Fibroblast of gingiva (primary cell): ENCODE measurements around the gene MAGEB17.
"Not testable (repeated sequence)": the region's sequence is repeated elsewhere in the genome, so short reads cannot be mapped to it uniquely, and the experiment has no call there.

ENCODE experiments used
- DNase-seq: peaks from one replicate; pipeline ENCODE4 v3.0.0-alpha.2; 2011; ENCODE audit warnings: low read depth

MAGEB17 gene

DNA sequence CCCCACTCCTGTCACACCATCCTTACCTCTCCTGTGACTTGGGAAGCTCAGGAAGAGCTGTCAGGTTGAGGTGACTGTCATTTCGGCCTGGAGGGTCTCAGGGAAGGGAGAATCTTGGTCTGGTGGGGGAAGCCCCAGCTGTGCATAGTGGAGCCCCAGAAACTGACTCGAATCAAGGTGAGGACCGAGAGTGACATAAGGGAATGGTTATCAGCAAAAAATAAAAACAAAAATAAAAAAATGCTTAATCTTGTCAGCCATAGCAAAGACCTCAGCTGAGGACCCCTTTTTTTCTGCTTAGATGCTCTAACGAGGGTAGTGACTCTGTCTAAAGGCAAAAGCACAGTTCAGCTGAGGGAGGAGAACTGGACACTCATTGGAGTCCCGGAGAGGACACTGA lies at the start of gene MAGEB17:
Gene MAGEB17, plus strand, starts transcription at position 301 of the 400 bp plus-strand sequence. CDS start 2,902 bp downstream, outside the sequence.
- no peak for DNase-seq

- no peak for DNase-seq
Observed at GRCh38 chrX:16119353-16120220, 47.7 kb upstream of the MAGEB17 start.

DNA sequence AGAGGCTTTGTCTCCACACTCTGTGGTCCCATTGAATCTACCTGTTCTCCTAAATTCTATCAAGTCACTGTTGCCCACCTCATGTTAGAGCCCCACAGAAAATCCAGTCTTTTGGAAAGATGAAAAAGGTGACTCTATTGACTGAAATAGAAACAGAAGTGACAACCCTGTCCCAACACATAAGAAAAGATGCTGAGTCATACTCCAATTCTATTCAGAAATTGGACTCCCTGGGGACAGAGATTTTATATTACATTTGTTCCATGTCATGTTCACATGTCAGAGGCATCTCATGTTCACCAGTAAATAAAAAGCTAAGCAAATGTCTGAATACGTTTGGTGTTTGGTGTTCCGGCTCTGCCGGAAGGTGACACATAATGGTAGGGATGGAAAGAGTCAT lies 46.9 kb upstream of the MAGEB17 start:
- DNase-seq, result no peak

- peak; percentile 72 for DNase-seq
Observed at GRCh38 chrX:16123222-16123786, 44.0 kb upstream of the MAGEB17 start, which contains the start of gene GRPR. TSS of gene GRPR (plus strand) at chrX:16123565. CDS start at chrX:16123954, 389 bp downstream.

DNA sequence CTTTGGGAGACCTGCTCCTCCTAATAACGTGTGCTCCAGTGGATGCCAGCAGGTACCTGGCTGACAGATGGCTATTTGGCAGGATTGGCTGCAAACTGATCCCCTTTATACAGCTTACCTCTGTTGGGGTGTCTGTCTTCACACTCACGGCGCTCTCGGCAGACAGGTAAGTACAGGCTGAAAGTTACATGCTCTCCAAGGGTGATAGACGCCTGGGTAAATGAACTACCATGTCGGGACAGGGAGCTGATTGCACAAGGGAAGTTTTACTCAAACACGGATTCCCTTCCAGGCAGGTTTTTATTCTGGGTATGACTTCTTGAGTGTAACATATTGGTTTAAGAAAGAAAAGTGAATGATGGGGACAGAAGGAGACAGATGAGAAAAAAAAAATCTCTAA lies 43.1 kb upstream of the MAGEB17 start:
- no peak for DNase-seq

- no peak for DNase-seq
Observed at GRCh38 chrX:16125520-16126149, 41.6 kb upstream of the MAGEB17 start.

DNA sequence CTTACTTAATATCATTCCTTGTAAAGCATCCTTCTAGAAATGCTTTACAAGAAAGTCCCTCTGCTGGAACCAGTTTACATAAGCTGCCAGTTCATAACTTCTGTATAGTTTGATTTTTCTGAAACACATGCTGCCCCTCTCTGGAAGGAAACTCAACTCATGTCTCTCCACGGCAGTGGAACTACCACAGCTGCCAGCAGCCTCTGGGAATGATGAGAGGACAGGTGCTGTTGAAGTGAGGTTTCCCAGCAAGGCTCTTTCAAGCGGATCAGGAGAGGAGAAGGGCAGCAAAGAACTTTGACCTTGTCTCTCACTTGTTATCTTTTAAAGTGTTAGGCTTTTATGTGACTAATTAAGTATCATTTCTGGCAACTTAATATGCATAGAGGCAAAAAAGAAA lies 36.6 kb upstream of the MAGEB17 start:
- DNase-seq, result no peak

DNA sequence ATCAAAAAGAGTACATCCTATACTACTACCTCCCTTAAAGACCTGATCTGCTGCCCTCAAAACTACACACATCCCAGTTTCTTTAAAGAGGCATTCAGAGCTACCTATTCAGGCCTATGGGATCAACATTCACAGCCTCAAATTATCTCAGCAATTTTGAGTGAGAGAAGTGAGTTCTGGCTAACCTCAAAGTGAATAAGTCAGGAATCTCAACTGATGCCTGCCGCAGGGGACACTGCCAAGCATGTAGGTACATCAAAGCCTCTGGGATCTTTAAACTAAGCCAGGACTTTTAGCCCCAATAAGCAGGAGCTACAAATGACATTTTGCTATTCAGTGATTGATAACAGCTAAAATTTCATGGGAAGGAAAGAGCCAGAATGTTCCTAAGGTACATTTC lies 32.3 kb upstream of the MAGEB17 start:
- no peak for DNase-seq

GRCh38 chrX:16136080-16136479 lies 31.2 kb upstream of the MAGEB17 start:
- no peak for DNase-seq

DNA sequence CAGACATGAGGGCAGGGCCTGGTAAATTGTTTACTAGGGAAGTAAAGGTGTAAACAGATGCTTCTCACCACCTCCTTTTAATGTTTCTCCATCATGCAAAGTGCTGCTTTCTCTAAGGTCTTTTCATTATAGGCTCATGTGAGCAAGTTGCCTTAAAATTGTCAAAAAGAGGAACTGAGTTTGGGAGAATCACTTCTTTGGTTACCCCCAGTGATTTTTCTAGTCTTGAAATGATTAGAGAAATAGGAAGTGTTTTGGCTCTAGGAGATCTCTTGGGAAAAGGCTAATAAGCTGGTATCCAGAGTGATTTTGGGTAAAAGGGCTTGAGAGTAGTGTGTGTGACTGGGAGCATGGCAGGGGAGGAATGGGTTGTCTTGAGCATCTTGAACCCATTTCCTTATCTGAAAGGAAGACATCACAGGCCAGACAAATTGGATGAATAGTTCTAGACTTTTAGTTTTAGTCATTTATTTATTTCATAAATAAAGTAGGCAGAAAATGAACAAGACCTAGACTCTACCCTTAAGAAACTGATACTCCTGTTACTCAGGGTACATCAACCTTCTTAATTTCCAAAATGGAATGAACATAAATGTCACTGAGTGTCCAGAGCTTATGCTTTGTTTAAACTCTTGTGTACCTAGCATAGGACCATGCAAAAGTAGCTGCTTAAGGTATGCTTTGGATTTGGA lies 29.7 kb upstream of the MAGEB17 start:
- DNase-seq, result no peak

DNA sequence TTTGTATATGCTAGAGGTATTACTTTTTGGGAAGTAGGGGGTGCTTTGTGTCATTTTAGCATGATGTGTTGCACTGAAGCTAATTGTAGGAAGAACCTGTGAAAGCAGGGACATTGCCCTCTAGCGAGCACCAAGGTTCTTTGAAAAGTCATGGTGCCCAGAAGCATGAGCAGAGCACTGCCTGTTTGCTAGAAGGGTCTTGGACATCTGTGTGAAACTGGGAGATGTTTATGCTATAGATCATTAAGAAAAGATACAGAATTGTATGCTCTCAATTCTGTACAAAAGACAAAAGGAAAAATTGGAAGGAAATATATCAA lies 29.2 kb upstream of the MAGEB17 start:
- no peak for DNase-seq

GRCh38 chrX:16140448-16140847 lies 26.8 kb upstream of the MAGEB17 start:
- no peak for DNase-seq

GRCh38 chrX:16140983-16141382 lies 26.3 kb upstream of the MAGEB17 start:
- DNase-seq, result no peak

- no peak for DNase-seq
Observed at GRCh38 chrX:16141422-16142245, 25.6 kb upstream of the MAGEB17 start.

DNA sequence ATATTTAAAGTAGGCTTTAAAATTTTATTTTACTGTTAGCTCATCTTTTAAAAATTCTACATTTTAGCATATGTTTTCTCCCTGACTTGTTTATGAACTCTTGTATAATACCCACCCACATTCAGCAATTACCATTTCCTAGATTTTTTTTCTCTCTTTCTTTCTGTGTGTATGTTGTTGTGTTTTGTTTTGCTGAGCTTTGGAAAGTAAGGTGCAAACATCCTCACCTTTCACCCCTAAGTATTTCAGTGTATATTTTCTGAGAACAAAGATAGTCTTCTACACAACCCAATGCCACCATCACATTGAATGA lies 25.1 kb upstream of the MAGEB17 start:
- DNase-seq, result no peak

- no peak for DNase-seq
Observed at GRCh38 chrX:16143968-16144367, 23.3 kb upstream of the MAGEB17 start.

- DNase-seq, result peak; percentile 21
Observed at GRCh38 chrX:16144420-16144819, 22.9 kb upstream of the MAGEB17 start.

GRCh38 chrX:16145093-16145492 lies 22.2 kb upstream of the MAGEB17 start:
- not testable (repeated sequence) for DNase-seq

DNA sequence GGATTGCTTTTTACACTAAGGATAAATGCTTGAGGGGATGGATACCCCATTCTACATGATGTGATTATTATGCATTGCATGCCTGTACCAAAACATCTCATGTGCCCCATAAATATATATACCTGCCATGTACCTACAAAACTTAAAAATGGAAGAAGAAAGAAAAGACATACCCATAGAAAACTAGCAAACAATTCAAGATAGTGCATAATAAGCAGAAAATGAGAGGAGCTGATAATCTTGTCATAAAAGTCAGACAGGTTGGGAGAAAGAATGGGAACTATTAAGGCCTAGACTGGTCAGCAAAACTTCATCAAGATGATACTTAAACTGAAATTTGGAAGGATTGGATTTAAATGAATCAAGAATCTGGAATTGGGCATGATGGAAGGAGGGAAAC lies 21.6 kb upstream of the MAGEB17 start:
- no peak for DNase-seq

DNA sequence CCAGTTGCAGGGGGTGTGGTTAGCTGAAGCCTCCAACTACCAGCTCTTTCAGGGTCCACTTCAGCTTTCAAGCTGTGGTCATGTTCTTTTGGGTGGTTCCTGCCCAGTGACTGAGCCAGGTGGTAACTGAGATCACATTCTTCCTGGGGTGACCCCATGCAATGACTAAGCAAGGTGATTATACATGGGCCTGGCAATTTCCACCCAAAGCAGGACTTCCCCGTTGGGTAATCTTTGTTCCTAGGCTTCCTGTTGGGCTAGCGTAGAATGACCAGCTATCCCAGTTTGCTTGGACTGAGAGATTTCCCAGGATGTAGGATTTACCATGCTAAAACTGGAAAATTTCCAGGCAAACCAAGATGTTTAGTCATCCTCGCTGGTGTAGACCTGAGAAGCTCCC lies 18.4 kb upstream of the MAGEB17 start:
- DNase-seq, result no peak

DNA sequence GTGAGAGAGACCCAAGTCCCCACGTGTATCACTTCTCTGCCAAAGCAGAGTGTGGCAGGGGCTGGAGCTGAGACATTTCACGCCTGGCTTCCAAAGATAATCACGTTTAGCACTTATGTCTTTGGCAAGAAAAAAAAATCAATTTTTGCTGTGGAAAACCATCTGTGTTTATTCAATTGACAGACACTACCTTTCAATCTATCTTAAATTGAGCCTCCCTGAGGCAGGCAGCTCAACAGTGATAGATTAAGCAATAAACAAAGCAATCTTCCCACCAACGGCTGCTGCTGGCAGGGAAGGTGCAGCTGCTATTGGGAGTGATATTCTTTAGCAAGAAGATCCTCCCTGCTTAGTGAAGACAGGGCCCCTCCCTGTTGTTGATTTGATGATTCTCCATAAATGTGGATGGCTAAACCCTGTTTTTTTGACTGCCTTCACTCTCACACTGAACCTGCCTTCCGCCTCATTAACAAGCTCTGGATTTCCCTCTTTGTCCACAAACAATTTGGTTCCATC lies 11.6 kb upstream of the MAGEB17 start:
- DNase-seq, result no peak
